ENCODE data around the gene HEATR1.

HEATR1 gene

DNA sequence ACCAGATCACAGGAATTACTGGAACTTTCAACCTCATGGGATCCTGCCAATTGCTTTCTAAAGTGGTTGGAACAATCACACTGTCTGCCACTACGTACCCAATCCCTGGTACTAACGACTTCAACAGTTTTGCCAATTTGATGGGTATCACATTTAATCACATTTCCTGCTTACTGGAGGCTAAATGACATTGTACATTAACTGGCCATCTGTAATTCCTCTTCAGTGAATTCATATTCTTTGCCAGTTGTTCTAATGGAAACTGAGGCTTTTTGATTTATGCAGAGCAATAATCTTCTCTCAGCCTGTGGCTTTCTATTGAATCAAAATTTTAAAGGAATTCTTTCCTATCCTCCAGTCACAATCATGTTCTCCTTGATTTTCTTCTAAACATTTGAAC, 42.3 kb downstream of the HEATR1 start:
- H3K23ac ChIP-seq (ENCODE audit: low read length in 2 of 2): no peak overlapping the region
- H3K27ac ChIP-seq (ENCODE audit: low read length, poor library complexity, severe bottlenecking): peak overlapping the region; percentile 20
- no peaks in the 10 kb centered on the region for H3K9me3 ChIP-seq (ENCODE audit: control insufficient read depth, low read length)
- no peak overlapping the region for H3K4ac ChIP-seq (ENCODE audit: low read depth in 1 of 2, low read length in 2 of 2)
- H3K14ac ChIP-seq (ENCODE audit: low read length in 2 of 2): no peak overlapping the region
- H2BK120ac ChIP-seq (ENCODE audit: low read depth, low read length): no peak overlapping the region
- no peak overlapping the region for H3K4me2 ChIP-seq (ENCODE audit: low read length, poor library complexity, severe bottlenecking)
- H3K36me3 ChIP-seq (ENCODE audit: control insufficient read depth in 1 of 2, insufficient read depth in 2 of 2, low read depth in 1 of 2, low read length in 2 of 2): peaks cover 36 to 99% of the 10 kb centered on the region in 2 experiments
- no peak overlapping the region for H2BK12ac ChIP-seq (ENCODE audit: low read length in 2 of 2)
- no peak overlapping the region for H4K8ac ChIP-seq (ENCODE audit: low read length)
- H3K79me1 ChIP-seq (replicated peaks; ENCODE audit: low read length, poor library complexity, severe bottlenecking): peaks cover 9% of the 10 kb centered on the region
- no peak overlapping the region for H3K4me3 ChIP-seq (ENCODE audit: insufficient read depth in 1 of 2, low read depth in 1 of 2, low read length in 2 of 2)
- H2BK5ac ChIP-seq (ENCODE audit: low read depth, low read length, poor library complexity, severe bottlenecking): no peak overlapping the region
- H3K9ac ChIP-seq (ENCODE audit: low read length): no peak overlapping the region
- no peak for DNase-seq
- no peak overlapping the region for H3K18ac ChIP-seq (ENCODE audit: low read depth in 1 of 2, low read length in 2 of 2)
- no peak overlapping the region for H2BK15ac ChIP-seq (ENCODE audit: low read depth, poor library complexity, severe bottlenecking)
- peaks cover 10% of the 10 kb centered on the region for H3K4me1 ChIP-seq (ENCODE audit: control insufficient read depth, insufficient read depth, low read depth, low read length)
- H3K27me3 ChIP-seq (ENCODE audit: control insufficient read depth in 1 of 2, insufficient read depth in 1 of 2, low read length in 2 of 2): no peaks in the 10 kb centered on the region
- no peak overlapping the region for H2AFZ ChIP-seq (ENCODE audit: low read depth, low read length)
- H2AK5ac ChIP-seq (ENCODE audit: low read length, severe bottlenecking): no peak overlapping the region
- 94% methylated on average over 2 of the region's 2 CpGs for WGBS
- H4K91ac ChIP-seq (ENCODE audit: low read length): no peak overlapping the region

DNA sequence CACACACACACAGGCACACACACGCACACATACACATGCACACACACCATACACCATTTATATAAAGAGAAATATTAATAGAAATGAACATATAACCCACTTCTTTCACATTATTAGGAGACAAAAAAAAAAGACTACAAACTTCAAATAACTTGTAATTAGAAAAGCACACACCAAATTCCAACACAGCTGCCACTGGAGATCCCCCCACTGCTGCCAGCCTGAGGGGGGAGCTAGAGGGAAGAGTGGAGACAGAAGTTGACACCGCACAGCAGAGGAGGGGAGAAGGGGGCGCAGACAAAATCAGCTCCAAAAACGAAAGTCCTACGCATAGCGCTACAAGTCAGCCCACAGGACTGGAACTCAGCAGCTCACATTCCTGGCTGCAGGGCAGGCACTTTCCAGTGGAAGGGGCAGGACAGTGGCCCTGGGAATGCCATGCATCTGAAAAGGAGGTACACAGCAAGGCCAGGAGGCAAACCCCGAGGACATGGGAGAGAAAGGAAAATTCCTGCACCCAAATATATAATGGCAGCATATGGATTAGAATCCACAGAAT, 44.0 kb downstream of the HEATR1 start:
- Histone ChIP-seq H3K4me2 (ENCODE audit: low read length, poor library complexity, severe bottlenecking) (no peak overlapping the region), H3K4me3 (ENCODE audit: insufficient read depth in 1 of 2, low read depth in 1 of 2, low read length in 2 of 2) (no peak overlapping the region), H2BK12ac (ENCODE audit: low read length in 2 of 2) (no peak overlapping the region), H3K4me1 (ENCODE audit: control insufficient read depth, insufficient read depth, low read depth, low read length) (peaks cover 11% of the 10 kb centered on the region), H4K91ac (ENCODE audit: low read length) (no peak overlapping the region), H3K27me3 (ENCODE audit: control insufficient read depth in 1 of 2, insufficient read depth in 1 of 2, low read length in 2 of 2) (no peaks in the 10 kb centered on the region), H3K4ac (ENCODE audit: low read depth in 1 of 2, low read length in 2 of 2) (no peak overlapping the region), H2BK120ac (ENCODE audit: low read depth, low read length) (no peak overlapping the region), H3K18ac (ENCODE audit: low read depth in 1 of 2, low read length in 2 of 2) (no peak overlapping the region), H3K14ac (ENCODE audit: low read length in 2 of 2) (no peak overlapping the region), H2BK5ac (ENCODE audit: low read depth, low read length, poor library complexity, severe bottlenecking) (no peak overlapping the region), H3K9me3 (ENCODE audit: control insufficient read depth, low read length) (no peaks in the 10 kb centered on the region), H2AFZ (ENCODE audit: low read depth, low read length) (no peak overlapping the region), H2BK15ac (ENCODE audit: low read depth, poor library complexity, severe bottlenecking) (no peak overlapping the region), H3K9ac (ENCODE audit: low read length) (no peak overlapping the region), H2AK5ac (ENCODE audit: low read length, severe bottlenecking) (peak overlapping the region; percentile 1), H3K36me3 (ENCODE audit: control insufficient read depth in 1 of 2, insufficient read depth in 2 of 2, low read depth in 1 of 2, low read length in 2 of 2) (peaks cover 40 to 99% of the 10 kb centered on the region in 2 experiments), H3K79me1 (replicated peaks; ENCODE audit: low read length, poor library complexity, severe bottlenecking) (peaks cover 9% of the 10 kb centered on the region), H3K23ac (ENCODE audit: low read length in 2 of 2) (no peak overlapping the region), H4K8ac (ENCODE audit: low read length) (no peak overlapping the region), H3K27ac (ENCODE audit: low read length, poor library complexity, severe bottlenecking) (no peak overlapping the region)
- no peak for DNase-seq
- 96% methylated on average over 5 of the region's 7 CpGs for WGBS

DNA sequence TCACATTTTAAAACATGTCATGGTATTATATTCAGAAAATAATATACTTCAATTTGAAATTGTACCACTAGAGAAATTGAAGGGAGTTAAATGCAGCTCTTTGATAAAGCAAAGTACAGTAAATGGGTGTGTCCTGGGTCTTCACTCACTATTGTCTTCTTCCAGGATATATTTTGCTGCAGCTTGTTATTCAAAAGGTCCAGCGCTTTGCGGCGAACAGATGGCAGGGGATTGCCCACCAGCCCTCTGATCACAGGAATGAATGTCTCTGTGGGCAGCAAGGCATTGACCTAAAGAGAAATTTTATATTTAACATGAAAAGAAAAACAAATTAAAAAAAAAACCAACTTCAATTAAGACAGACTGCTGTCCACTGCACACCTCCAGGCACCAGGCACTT, 45.5 kb downstream of the HEATR1 start:
- H2BK5ac ChIP-seq (ENCODE audit: low read depth, low read length, poor library complexity, severe bottlenecking): no peak overlapping the region
- H2BK15ac ChIP-seq (ENCODE audit: low read depth, poor library complexity, severe bottlenecking): no peak overlapping the region
- H2AK5ac ChIP-seq (ENCODE audit: low read length, severe bottlenecking): no peak overlapping the region
- H3K18ac ChIP-seq (ENCODE audit: low read depth in 1 of 2, low read length in 2 of 2): no peak overlapping the region
- H2BK12ac ChIP-seq (ENCODE audit: low read length in 2 of 2): no peak overlapping the region
- H3K9me3 ChIP-seq (ENCODE audit: control insufficient read depth, low read length): no peaks in the 10 kb centered on the region
- no peak for DNase-seq
- peaks cover 7% of the 10 kb centered on the region for H3K79me1 ChIP-seq (replicated peaks; ENCODE audit: low read length, poor library complexity, severe bottlenecking)
- H3K36me3 ChIP-seq (ENCODE audit: control insufficient read depth in 1 of 2, insufficient read depth in 2 of 2, low read depth in 1 of 2, low read length in 2 of 2): peaks cover 36 to 96% of the 10 kb centered on the region in 2 experiments
- H3K4me3 ChIP-seq (ENCODE audit: insufficient read depth in 1 of 2, low read depth in 1 of 2, low read length in 2 of 2): no peak overlapping the region
- no peak overlapping the region for H4K8ac ChIP-seq (ENCODE audit: low read length)
- WGBS: 96% methylated on average over 3 of the region's 3 CpGs
- H2AFZ ChIP-seq (ENCODE audit: low read depth, low read length): no peak overlapping the region
- H3K9ac ChIP-seq (ENCODE audit: low read length): no peak overlapping the region
- peaks cover 7% of the 10 kb centered on the region for H3K4me1 ChIP-seq (ENCODE audit: control insufficient read depth, insufficient read depth, low read depth, low read length)
- H4K91ac ChIP-seq (ENCODE audit: low read length): no peak overlapping the region
- H3K14ac ChIP-seq (ENCODE audit: low read length in 2 of 2): no peak overlapping the region
- no peak overlapping the region for H3K23ac ChIP-seq (ENCODE audit: low read length in 2 of 2)
- no peak overlapping the region for H2BK120ac ChIP-seq (ENCODE audit: low read depth, low read length)
- H3K27me3 ChIP-seq (ENCODE audit: control insufficient read depth in 1 of 2, insufficient read depth in 1 of 2, low read length in 2 of 2): no peaks in the 10 kb centered on the region
- H3K4me2 ChIP-seq (ENCODE audit: low read length, poor library complexity, severe bottlenecking): no peak overlapping the region
- no peak overlapping the region for H3K27ac ChIP-seq (ENCODE audit: low read length, poor library complexity, severe bottlenecking)
- H3K4ac ChIP-seq (ENCODE audit: low read depth in 1 of 2, low read length in 2 of 2): no peak overlapping the region

DNA sequence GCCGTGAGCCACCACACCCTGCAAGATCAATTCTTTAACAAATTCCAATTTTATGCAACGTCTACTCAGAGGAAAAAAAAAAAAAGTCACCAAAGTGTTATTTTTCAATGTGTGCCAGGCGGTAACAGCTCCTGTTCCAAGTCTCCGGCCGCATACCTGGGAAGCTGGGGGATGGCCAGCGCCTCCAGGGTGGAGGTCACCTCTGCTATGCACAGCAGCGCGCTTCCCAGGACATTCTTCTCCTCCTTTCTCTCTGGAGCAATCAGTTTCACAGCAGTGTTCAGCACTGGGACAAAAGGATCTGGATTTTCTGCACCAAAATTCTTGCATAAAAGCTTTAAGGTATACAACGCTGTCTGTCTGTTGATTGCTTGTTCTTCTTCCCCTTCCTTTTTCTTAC, 46.2 kb downstream of the HEATR1 start:
- DNase-seq: no peak
- Histone ChIP-seq H3K9me3 (ENCODE audit: control insufficient read depth, low read length) (no peaks in the 10 kb centered on the region), H3K4me1 (ENCODE audit: control insufficient read depth, insufficient read depth, low read depth, low read length) (peaks cover 7% of the 10 kb centered on the region), H3K4me2 (ENCODE audit: low read length, poor library complexity, severe bottlenecking) (no peak overlapping the region), H3K14ac (ENCODE audit: low read length in 2 of 2) (no peak overlapping the region), H3K27ac (ENCODE audit: low read length, poor library complexity, severe bottlenecking) (no peak overlapping the region), H3K23ac (ENCODE audit: low read length in 2 of 2) (no peak overlapping the region), H3K79me1 (replicated peaks; ENCODE audit: low read length, poor library complexity, severe bottlenecking) (peaks cover 10% of the 10 kb centered on the region), H2BK120ac (ENCODE audit: low read depth, low read length) (no peak overlapping the region), H2AFZ (ENCODE audit: low read depth, low read length) (no peak overlapping the region), H4K8ac (ENCODE audit: low read length) (no peak overlapping the region), H3K27me3 (ENCODE audit: control insufficient read depth in 1 of 2, insufficient read depth in 1 of 2, low read length in 2 of 2) (no peaks in the 10 kb centered on the region), H2BK15ac (ENCODE audit: low read depth, poor library complexity, severe bottlenecking) (no peak overlapping the region), H3K4ac (ENCODE audit: low read depth in 1 of 2, low read length in 2 of 2) (no peak overlapping the region), H3K18ac (ENCODE audit: low read depth in 1 of 2, low read length in 2 of 2) (no peak overlapping the region), H2BK12ac (ENCODE audit: low read length in 2 of 2) (no peak overlapping the region), H4K91ac (ENCODE audit: low read length) (no peak overlapping the region), H2AK5ac (ENCODE audit: low read length, severe bottlenecking) (no peak overlapping the region), H3K9ac (ENCODE audit: low read length) (no peak overlapping the region), H3K36me3 (ENCODE audit: control insufficient read depth in 1 of 2, insufficient read depth in 2 of 2, low read depth in 1 of 2, low read length in 2 of 2) (peaks cover 37 to 98% of the 10 kb centered on the region in 2 experiments), H3K4me3 (ENCODE audit: insufficient read depth in 1 of 2, low read depth in 1 of 2, low read length in 2 of 2) (no peak overlapping the region), H2BK5ac (ENCODE audit: low read depth, low read length, poor library complexity, severe bottlenecking) (no peak overlapping the region)
- WGBS: 97% methylated on average over 9 of the region's 9 CpGs
